Cerebellar cortex (tissue), 1 donor: Measurements from ENCODE around the gene SMYD3.
"Not testable (repeated sequence)": the region's sequence is repeated elsewhere in the genome, so short reads cannot be mapped to it uniquely, and the experiment has no call there.

ENCODE experiments used
- DNase-seq: peaks from one replicate; pipeline ENCODE4 v3.0.0-alpha.2; 2015; ENCODE audit warnings: low spot score

The SMYD3 gene

GRCh38 chr1:245807306-245807705 is 699.8 kb downstream of the SMYD3 start:
- DNase-seq: no peak

GRCh38 chr1:245805532-245805931 is 701.5 kb downstream of the SMYD3 start:
- DNase-seq: no peak

DNA sequence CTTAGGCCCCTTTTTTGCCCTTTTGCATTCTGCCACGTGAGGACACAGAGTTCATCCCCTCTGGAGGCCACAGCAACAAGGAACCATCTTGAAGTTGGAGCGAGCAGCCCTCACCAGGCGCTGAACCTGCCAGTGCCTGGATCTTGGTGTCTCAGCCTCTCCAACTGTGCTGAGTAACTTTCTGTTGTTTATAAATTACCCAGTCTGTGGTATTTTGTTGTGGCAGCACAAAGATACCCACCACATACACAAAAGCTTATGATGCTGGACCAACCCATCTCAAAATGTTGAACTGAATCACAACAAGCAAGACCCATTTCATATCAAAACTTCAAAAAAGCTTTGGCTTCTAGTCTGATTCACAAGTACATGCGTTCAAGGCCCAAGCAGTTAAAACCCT is 702.4 kb downstream of the SMYD3 start:
- no peak for DNase-seq

- no peak for DNase-seq
Observed at GRCh38 chr1:245803666-245804037, 703.4 kb downstream of the SMYD3 start.

DNA sequence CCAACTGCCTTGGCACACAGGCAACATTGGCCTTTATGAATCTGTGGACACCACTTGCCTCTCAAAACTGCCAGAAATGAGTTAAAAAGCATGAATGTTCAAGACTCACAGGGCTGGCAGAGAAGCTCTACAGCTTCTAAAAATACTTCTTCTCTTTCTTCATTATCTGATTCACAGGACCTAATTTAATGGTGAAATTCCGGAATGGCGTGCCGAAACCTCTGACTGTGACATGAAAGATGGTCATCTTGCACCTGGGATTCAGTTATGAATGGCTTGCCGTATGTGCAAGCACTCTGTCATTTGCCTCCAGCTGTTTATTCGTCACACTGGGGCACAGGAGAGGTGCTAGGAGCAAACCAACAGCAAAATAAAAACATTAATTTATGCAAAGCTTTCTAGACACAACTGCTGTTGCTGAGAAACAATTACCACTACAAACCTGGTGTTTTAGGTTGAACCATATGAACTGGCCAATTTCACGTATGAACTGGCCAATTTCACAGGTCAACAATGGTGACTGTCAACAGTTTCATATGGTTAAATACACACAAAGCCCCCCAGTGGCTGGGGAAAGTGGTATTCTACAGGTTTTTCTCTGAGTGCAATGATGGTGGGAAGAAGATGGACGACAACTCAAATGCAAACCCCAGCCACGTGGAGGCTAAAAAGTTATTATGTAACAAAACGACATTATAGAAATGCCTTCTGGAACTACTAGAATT is 704.0 kb downstream of the SMYD3 start:
- DNase-seq: no peak

DNA sequence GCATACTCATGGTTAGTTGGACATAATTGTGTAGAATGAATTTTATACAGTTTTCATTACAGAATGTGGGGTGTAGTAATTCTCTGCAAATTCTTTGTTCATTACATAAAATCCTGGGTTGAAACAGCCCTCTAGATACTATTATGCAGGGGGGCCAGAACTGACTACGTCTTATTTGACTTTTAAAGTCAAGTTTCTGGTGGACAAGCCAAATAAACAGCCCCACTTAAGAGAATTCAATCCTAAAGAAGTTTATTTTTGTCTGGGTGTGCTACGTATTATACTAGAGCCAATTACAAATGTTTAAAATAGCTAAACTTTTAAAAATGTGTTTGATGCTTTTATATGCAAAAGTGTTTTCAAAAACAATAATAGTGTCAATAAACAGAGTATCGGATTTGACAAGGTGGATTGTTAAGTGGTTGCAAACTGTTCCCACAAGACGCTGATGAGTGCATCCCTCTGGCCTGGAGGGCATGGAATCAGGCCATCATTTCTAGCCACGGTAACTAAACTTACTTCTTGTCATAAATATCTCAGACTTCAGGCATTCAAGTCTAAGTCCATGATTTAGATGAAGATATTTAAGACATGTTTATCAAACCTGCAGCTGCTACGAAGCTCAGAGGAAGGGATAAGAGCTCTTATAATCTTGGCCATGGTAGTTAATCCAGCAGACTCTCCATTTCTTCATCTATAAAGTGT is 706.0 kb downstream of the SMYD3 start:
- no peak for DNase-seq

DNA sequence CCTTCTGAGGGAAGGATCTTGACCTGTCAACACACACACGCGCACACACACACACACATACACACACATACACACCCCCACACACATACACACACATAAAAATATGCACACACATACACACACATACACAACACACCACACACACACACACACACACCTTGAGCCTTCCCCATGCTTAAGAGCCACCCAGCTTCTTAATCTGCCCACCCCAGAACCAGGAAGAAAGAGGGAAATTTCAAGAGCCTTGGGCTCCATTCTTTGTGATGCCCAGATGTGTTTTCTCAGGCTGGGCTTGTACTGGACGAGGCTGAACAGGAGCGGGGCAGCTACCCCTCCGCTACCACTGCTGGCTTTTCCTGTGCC is 708.7 kb downstream of the SMYD3 start:
- DNase-seq: no peak

- DNase-seq: peak; percentile 23
Observed at GRCh38 chr1:245797592-245798348, 709.3 kb downstream of the SMYD3 start.

GRCh38 chr1:245791410-245792312 is 715.4 kb downstream of the SMYD3 start:
- DNase-seq: no peak

DNA sequence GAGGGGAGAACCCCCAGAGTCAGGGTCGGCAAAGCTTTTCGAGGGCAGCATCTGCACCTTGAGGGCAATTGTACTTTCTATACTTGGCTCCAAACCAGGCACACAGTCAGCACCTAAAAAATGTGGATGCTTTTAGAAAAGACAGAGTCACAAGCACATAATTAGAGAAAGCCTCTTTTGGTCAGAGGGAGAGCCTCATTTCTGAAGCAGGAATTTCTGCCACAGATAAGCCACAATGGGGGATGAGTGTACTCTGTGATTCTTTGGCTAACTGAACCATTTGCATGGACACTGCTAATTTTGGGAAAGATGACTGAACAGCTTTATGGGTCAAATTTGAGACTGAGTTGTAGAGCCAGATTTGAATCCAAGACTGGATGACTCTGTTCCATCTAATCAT is 716.6 kb downstream of the SMYD3 start:
- DNase-seq: no peak

- DNase-seq: no peak
Observed at GRCh38 chr1:245788886-245789285, 718.2 kb downstream of the SMYD3 start.

GRCh38 chr1:245788269-245788668 is 718.8 kb downstream of the SMYD3 start:
- no peak for DNase-seq

- no peak for DNase-seq
Observed at GRCh38 chr1:245786948-245787347, 720.1 kb downstream of the SMYD3 start.

GRCh38 chr1:245779797-245780755 is 727.0 kb downstream of the SMYD3 start:
- no peak for DNase-seq

DNA sequence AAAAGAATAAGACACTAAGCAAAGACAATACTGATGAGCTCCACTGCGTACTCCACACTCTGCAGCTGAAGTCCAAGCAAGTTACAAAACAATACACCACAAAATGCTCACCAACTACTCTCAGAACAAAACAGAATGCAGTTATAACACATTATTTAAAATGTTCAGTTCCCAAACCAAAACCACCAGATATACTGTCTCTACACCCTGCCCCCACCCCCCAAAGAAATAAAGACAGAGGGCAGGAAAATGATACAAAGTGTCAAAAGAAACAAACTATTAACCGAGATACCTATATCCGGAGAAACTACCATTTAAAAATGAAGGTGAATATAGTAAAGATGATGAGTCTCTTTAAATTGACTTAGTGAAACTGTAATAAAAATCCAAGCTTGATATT is 729.3 kb downstream of the SMYD3 start:
- no peak for DNase-seq

DNA sequence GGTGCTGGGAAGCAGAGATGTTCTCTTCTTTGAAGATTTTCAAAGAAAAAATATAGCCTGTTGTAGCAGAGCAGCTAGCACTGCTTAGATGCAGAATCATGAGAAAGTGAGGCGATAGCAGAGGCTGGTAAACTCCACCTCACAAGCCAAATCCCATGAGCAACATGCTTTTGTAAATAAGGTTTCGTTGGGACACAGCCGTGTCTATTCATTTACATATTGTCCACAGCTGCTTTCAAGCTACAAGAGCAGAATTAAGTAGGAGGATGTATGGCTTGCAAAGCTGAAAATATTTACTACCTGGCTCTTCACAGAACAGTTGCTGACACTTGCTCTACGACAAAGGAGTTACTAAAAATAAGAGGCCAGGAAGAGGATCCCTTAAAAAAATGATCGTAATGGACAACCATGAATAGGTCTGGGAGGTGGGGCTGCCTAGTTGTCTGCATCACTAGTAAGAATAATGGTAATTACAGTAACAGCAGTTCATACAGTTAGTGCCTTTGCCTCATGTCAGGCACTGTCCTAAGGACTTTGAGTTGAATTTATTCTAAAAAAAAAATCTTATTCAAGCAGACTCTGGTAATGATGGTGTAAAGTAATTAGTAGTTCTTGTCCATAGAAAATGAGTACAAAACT is 730.3 kb downstream of the SMYD3 start:
- no peak for DNase-seq

GRCh38 chr1:245776139-245776538 is 730.9 kb downstream of the SMYD3 start:
- no peak for DNase-seq

- not testable (repeated sequence) for DNase-seq
Observed at GRCh38 chr1:245774931-245775330, 732.1 kb downstream of the SMYD3 start.

DNA sequence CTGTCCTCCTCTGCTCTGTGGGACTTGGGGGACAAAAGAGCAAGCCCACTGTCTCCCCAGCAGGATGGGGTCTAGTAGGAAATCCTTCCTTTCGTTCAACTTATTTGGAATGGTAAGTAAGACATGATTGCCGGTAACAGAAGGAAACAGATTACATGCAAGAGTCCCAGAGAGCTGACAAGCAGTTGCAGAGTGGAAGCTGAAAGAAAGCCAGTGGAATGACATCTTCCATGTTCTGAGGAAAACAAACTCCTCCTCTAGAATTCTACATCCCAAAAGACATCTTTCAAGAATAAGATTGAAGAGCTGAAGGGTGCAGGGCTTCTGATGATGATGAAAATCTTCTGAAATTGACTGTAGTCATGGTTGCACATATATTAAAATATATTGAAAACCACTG is 732.9 kb downstream of the SMYD3 start:
- DNase-seq: no peak

- no peak for DNase-seq
Observed at GRCh38 chr1:245773344-245773743, 733.7 kb downstream of the SMYD3 start.
